HFFc6 (cell line): Measurements from ENCODE around the gene KCND3. TPM values are rescaled to one million over a fixed set of nuclear protein-coding genes. Genes with fewer than 3 reads are reported as not detected.

Source experiments
- DNase-seq: peaks from one replicate; pipeline ENCODE4 v3.0.0-alpha.2; 2018
- H3K27ac Mint-ChIP-seq: 2 replicates; pipeline ENCODE4 v1.8.0; 2020; ENCODE audit warnings: mild to moderate bottlenecking, mixed read lengths
- H3K27me3 Mint-ChIP-seq: 2 replicates; pipeline ENCODE4 v1.8.0; 2021; ENCODE audit warnings: mild to moderate bottlenecking, moderate library complexity, mixed read lengths; ENCODE audit not compliant: insufficient read depth
- H3K36me3 Mint-ChIP-seq: 2 replicates; pipeline ENCODE4 v1.8.0; 2021; ENCODE audit warnings: low read depth, mixed read lengths
- H3K4me1 Mint-ChIP-seq: 2 replicates; pipeline ENCODE4 v1.8.0; 2020; ENCODE audit warnings: low read depth, mixed read lengths
- H3K4me3 Mint-ChIP-seq: 2 replicates; pipeline ENCODE4 v1.8.0; 2020; ENCODE audit warnings: mild to moderate bottlenecking, moderate library complexity, mixed read lengths
- H3K9me3 Mint-ChIP-seq: 2 replicates; pipeline ENCODE4 v1.8.0; 2020; ENCODE audit warnings: mild to moderate bottlenecking, mixed read lengths
- CTCF ChIP-seq: fragments of 200-600 bp; sonication (generic); IDR thresholded peaks from 2 replicates; pipeline ENCODE4 v1.5.0; 2021; ENCODE audit warnings: antibody characterized with exemption, mild to moderate bottlenecking
- total RNA-seq, 6 experiments: library from RNA; stranded (reverse); fragmentation: NEBNext Ultra II Directional; extraction: Animal tissue kit (Norgen Biotek cat#: 25700); gene quantifications; 2 replicates in 1 of 6; 3 replicates in 5 of 6; pipeline ENCODE4 v1.2.3, GENCODE V29; 2021

Gene KCND3
- total RNA-seq, 6 experiments from 2014 or later = 0.09 to 0.47 (median 0.12) TPM

DNA sequence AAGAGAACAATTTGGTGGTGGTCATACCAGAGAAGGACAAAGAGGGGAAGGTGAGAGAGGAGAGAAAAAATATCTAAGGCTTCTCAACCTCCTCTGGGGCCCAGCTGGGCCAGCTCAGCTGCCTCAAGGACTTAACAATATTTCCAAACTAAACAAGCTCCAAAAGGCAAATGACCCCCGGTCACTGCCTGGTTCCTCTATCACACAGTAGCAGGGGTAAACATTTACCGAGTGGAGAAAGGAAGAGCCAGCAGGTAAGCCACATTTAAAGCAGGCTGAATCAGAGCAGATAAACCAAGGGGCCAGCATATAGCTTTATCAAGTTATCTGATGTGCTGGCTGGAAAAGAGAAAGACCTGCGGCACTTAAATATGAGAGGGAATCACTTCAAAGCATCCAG is 102.1 kb downstream of the KCND3 start:
- no peaks in the 10 kb centered on the region for H3K9me3 Mint-ChIP-seq
- H3K27ac Mint-ChIP-seq = no peak overlapping the region
- TF ChIP-seq CTCF = no peak
- H3K4me1 Mint-ChIP-seq = no peaks in the 10 kb centered on the region
- H3K27me3 Mint-ChIP-seq = peaks cover 17% of the 10 kb centered on the region
- DNase-seq = no peak
- no peak overlapping the region for H3K4me3 Mint-ChIP-seq
- no peaks in the 10 kb centered on the region for H3K36me3 Mint-ChIP-seq

DNA sequence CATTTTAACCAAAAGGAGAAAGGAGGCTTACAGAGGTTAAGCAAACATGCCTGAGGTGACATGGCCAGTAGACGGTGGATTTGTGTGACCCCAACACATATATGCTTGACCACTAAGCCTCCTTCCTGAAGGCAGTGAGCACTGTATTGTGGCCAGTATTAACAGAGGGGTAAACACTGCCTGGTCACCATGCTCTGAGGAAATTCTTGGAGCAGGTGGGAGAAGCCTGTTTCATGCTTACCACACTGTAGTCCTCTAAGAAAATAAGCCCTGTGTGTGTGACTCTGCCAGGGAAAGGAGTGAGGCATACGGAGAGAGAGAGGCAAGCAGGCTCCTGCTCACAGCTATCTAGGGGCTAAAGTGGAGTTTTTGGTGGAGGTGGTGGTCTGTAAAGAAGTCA is 102.7 kb downstream of the KCND3 start:
- H3K27ac Mint-ChIP-seq = no peak overlapping the region
- H3K9me3 Mint-ChIP-seq = no peaks in the 10 kb centered on the region

GRCh38 chr1:111884772-111885443 is 104.6 kb downstream of the KCND3 start:
- no peaks in the 10 kb centered on the region for H3K9me3 Mint-ChIP-seq
- no peaks in the 10 kb centered on the region for H3K36me3 Mint-ChIP-seq
- H3K27ac Mint-ChIP-seq = no peak overlapping the region
- no peak overlapping the region for H3K4me3 Mint-ChIP-seq
- peaks cover 32% of the 10 kb centered on the region for H3K27me3 Mint-ChIP-seq
- no peak for TF ChIP-seq CTCF
- no peak for DNase-seq
- no peaks in the 10 kb centered on the region for H3K4me1 Mint-ChIP-seq

More for the DNA sequence above, 102.7 kb downstream of the KCND3 start:
- no peaks in the 10 kb centered on the region for H3K4me1 Mint-ChIP-seq
- no peaks in the 10 kb centered on the region for H3K36me3 Mint-ChIP-seq
- DNase-seq = no peak
- H3K4me3 Mint-ChIP-seq = no peak overlapping the region
- peaks cover 22% of the 10 kb centered on the region for H3K27me3 Mint-ChIP-seq
- TF ChIP-seq CTCF = no peak

DNA sequence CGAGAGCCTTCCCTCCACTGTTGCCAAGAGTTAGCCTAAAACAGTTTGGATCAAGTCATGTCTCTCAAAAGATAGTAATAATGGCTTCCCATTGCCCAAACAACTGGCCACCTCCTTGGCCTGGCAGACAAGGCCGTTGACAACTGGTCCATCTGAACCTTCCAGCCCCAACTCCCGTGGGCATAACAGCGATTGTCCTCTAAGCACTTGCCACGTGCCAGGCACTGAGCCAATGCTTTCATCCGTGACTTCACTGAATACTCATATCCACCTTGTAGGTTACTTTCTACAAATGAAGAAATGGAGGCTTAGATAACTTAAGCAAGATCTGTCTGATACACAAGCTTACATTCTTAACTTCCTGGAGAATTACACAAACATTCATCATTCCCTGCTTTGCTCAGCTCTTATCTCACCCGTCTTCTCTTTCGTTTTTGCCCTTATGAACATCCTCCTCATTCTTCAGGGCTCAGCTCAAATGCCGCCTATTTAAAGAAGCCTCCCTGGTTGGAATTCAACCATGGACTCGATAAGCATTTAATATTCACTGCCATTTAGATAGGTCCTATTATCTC is 106.4 kb downstream of the KCND3 start:
- H3K27ac Mint-ChIP-seq = no peak overlapping the region
- no peaks in the 10 kb centered on the region for H3K36me3 Mint-ChIP-seq
- no peaks in the 10 kb centered on the region for H3K9me3 Mint-ChIP-seq
- H3K27me3 Mint-ChIP-seq = peaks cover 36% of the 10 kb centered on the region
- no peaks in the 10 kb centered on the region for H3K4me1 Mint-ChIP-seq
- H3K4me3 Mint-ChIP-seq = no peak overlapping the region
- no peak for TF ChIP-seq CTCF
- DNase-seq = no peak

GRCh38 chr1:111882559-111882958 is 106.9 kb downstream of the KCND3 start:
- H3K27me3 Mint-ChIP-seq = peaks cover 38% of the 10 kb centered on the region
- no peak for TF ChIP-seq CTCF

More at GRCh38 chr1:111882559-111882958, 106.9 kb downstream of the KCND3 start:
- DNase-seq = no peak
- no peaks in the 10 kb centered on the region for H3K36me3 Mint-ChIP-seq
- H3K9me3 Mint-ChIP-seq = no peaks in the 10 kb centered on the region
- H3K27ac Mint-ChIP-seq = no peak overlapping the region
- H3K4me3 Mint-ChIP-seq = no peak overlapping the region
- no peaks in the 10 kb centered on the region for H3K4me1 Mint-ChIP-seq
